SK-N-SH (cell line): Measurements from ENCODE around the gene MEGF6. TPM values are rescaled to one million over a fixed set of nuclear protein-coding genes. Genes with fewer than 3 reads are reported as not detected.

Experiments used
- CTCF ChIA-PET: fragments of 300-600, 350-600 bp; formaldehyde crosslinking; extraction: SDS; loops from one replicate; lab custom pipeline; 2021; lab: Yijun Ruan, JAX
- POLR2A ChIA-PET: fragments of 350-600 bp; sonication (Branson Sonifier 250); formaldehyde crosslinking; extraction: SDS; loops from one replicate; lab custom pipeline; 2020; ENCODE audit warnings: antibody characterized with exemption, inconsistent platforms; lab: Yijun Ruan, JAX
- DNase-seq: peaks from one replicate; pipeline ENCODE4 v3.0.0; 2012
- H2AFZ ChIP-seq: fragments of 200-600 bp; sonication (generic); 2 replicates; pipeline ENCODE4 v1.8.1; 2016; ENCODE audit warnings: antibody characterized with exemption, mild to moderate bottlenecking, low read depth
- H3F3A ChIP-seq: fragments of 200-600 bp; sonication (generic); replicated peaks from 2 replicates; pipeline ENCODE3; 2016; ENCODE audit warnings: antibody characterized with exemption, mild to moderate bottlenecking; ENCODE audit not compliant: insufficient read depth
- H3K27ac ChIP-seq, 2 experiments: fragments of 200-500 bp in 1 of 2; fragments of 200-600 bp in 1 of 2; sonication (Bioruptor generic) in 1 of 2; sonication (generic), shearing (Covaris generic) in 1 of 2; 2 replicates each; pipeline versions ENCODE4 v1.5.1 to v1.6.1; 2014 to 2016; ENCODE audit warnings: low read depth in 2 of 2, inconsistent platforms in 1 of 2, low read length in 1 of 2, mild to moderate bottlenecking in 1 of 2, mixed read lengths in 1 of 2
- H3K27me3 ChIP-seq: fragments of 200-600 bp; sonication (generic), shearing (Covaris generic); 2 replicates; pipeline ENCODE4 v1.6.1; 2016; ENCODE audit warnings: mixed run types; ENCODE audit not compliant: insufficient read depth
- H3K36me3 ChIP-seq, 2 experiments: fragments of 200-500 bp in 1 of 2; fragments of 200-600 bp in 1 of 2; sonication (Bioruptor generic) in 1 of 2; sonication (generic) in 1 of 2; replicated peaks in 1 of 2; 2 replicates each; pipeline versions ENCODE3 to v1.5.1; 2014 to 2016; ENCODE audit warnings: low read length in 1 of 2, mild to moderate bottlenecking in 1 of 2; ENCODE audit not compliant: insufficient read depth in 2 of 2, control insufficient read depth in 1 of 2
- H3K4me1 ChIP-seq, 2 experiments: fragments of 200-500 bp in 1 of 2; fragments of 200-600 bp in 1 of 2; sonication (Bioruptor generic) in 1 of 2; sonication (generic), shearing (Covaris generic) in 1 of 2; 2 replicates each; pipeline versions ENCODE4 v1.5.1 to v1.6.1; 2014 to 2016; ENCODE audit warnings: low read depth in 1 of 2, low read length in 1 of 2, mixed run types in 1 of 2; ENCODE audit not compliant: insufficient read depth in 2 of 2, control insufficient read depth in 1 of 2
- H3K4me2 ChIP-seq: fragments of 200-600 bp; sonication (generic), shearing (Covaris generic); 2 replicates; pipeline ENCODE4 v1.6.1; 2017; ENCODE audit warnings: mixed run types
- H3K4me3 ChIP-seq, 2 experiments: fragments of 200-500 bp in 1 of 2; fragments of 200-600 bp in 1 of 2; sonication (Bioruptor generic) in 1 of 2; sonication (generic), shearing (Covaris generic) in 1 of 2; 2 replicates each; pipeline versions ENCODE4 v1.5.1 to v1.8.1; 2014 to 2016; ENCODE audit warnings: low read depth in 2 of 2, inconsistent platforms in 1 of 2, low read length in 1 of 2, mild to moderate bottlenecking in 1 of 2, mixed read lengths in 1 of 2, moderate library complexity in 1 of 2
- H3K79me2 ChIP-seq: fragments of 200-600 bp; sonication (generic); 2 replicates; pipeline ENCODE4 v1.8.1; 2017; ENCODE audit warnings: mild to moderate bottlenecking; ENCODE audit not compliant: insufficient read depth
- H3K9ac ChIP-seq: fragments of 200-600 bp; sonication (generic); 2 replicates; pipeline ENCODE4 v1.6.1; 2017; ENCODE audit warnings: mixed run types
- H3K9me2 ChIP-seq: fragments of 200-600 bp; sonication (generic); 2 replicates; pipeline ENCODE4 v1.6.1; 2017; ENCODE audit warnings: mixed run types
- H3K9me3 ChIP-seq: fragments of 200-600 bp; sonication (generic); 2 replicates; pipeline ENCODE4 v1.6.1; 2017; ENCODE audit warnings: mixed run types, mild to moderate bottlenecking, moderate library complexity
- H4K20me1 ChIP-seq: fragments of 200-600 bp; sonication (generic); 2 replicates; pipeline ENCODE4 v1.6.1; 2017; ENCODE audit warnings: mild to moderate bottlenecking, mixed run types; ENCODE audit not compliant: insufficient read depth
- CHD2 ChIP-seq: fragments of 150-350 bp; IDR thresholded peaks from 2 replicates; pipeline ENCODE4 v1.6.1; 2018; ENCODE audit warnings: low read length; ENCODE audit not compliant: partially characterized antibody
- EP300 ChIP-seq, 2 experiments: IDR thresholded peaks; 2 replicates each; pipeline versions ENCODE4 v1.4.0 to v1.6.1; 2012; ENCODE audit warnings: borderline replicate concordance in 1 of 2, low read depth in 1 of 2, low read length in 1 of 2
- FOSL2 ChIP-seq: IDR thresholded peaks from 2 replicates; pipeline ENCODE4 v1.4.0; 2012; ENCODE audit warnings: low read depth, mild to moderate bottlenecking, moderate library complexity, borderline replicate concordance
- FOXJ3 ChIP-seq: sonication (generic); formaldehyde crosslinking; IDR thresholded peaks from 2 replicates; pipeline ENCODE4 v1.5.1; 2020; ENCODE audit warnings: mild to moderate bottlenecking, missing genetic modification reagents
- FOXM1 ChIP-seq: IDR thresholded peaks from 2 replicates; pipeline ENCODE4 v1.4.0; 2012; ENCODE audit warnings: low read depth, mild to moderate bottlenecking
- GATA2 ChIP-seq: sonication (generic); formaldehyde crosslinking; IDR thresholded peaks from 2 replicates; pipeline ENCODE4 v1.5.0; 2020; ENCODE audit warnings: mild to moderate bottlenecking, missing genetic modification reagents
- JUND ChIP-seq: IDR thresholded peaks from 2 replicates; pipeline ENCODE4 v1.4.0; 2012
- MEF2A ChIP-seq: IDR thresholded peaks from 2 replicates; pipeline ENCODE4 v1.4.0; 2012; ENCODE audit warnings: low read depth, borderline replicate concordance
- RAD21 ChIP-seq: IDR thresholded peaks from 2 replicates; pipeline ENCODE4 v1.6.1; 2012; ENCODE audit warnings: mild to moderate bottlenecking, low read length
- RCOR1 ChIP-seq: fragments of 150-350 bp; IDR thresholded peaks from 2 replicates; pipeline ENCODE4 v1.6.1; 2017; ENCODE audit warnings: antibody characterized with exemption, low read length
- RFX5 ChIP-seq: IDR thresholded peaks from 2 replicates; pipeline ENCODE4 v1.6.1; 2012; ENCODE audit warnings: mild to moderate bottlenecking, improper control_type of control experiment, low read length
- TEAD4 ChIP-seq: IDR thresholded peaks from 2 replicates; pipeline ENCODE4 v1.4.0; 2012; ENCODE audit warnings: mild to moderate bottlenecking, borderline replicate concordance; ENCODE audit not compliant: insufficient read depth
- WGBS: methylation state at CpG from one replicate; pipeline ENCODE4 v1.1.6; 2017; ENCODE audit warnings: low lambda C conversion rate; 5-methylcytosine and 5-hydroxymethylcytosine counted together
- polyA plus RNA-seq, 3 experiments: library from polyadenylated mRNA; depleted of rRNA; stranded (reverse); fragments of >200 nt; gene quantifications; 2 replicates each; pipeline ENCODE4 v1.2.3, GENCODE V29; 2012
- TF ChIP-seq, protein P1 (sequence below): fragments of 150-350 bp; IDR thresholded peaks from 2 replicates; pipeline ENCODE4 v1.6.1; 2016; ENCODE audit warnings: mild to moderate bottlenecking, low read depth, low read length
- TF ChIP-seq, protein P2 (sequence below): fragments of 200-600 bp; sonication (generic); IDR thresholded peaks from 2 replicates; pipeline ENCODE4 v1.6.1; 2017; ENCODE audit warnings: antibody characterized with exemption, mild to moderate bottlenecking, moderate library complexity
- TF ChIP-seq, protein P3 (sequence below): IDR thresholded peaks from 2 replicates; pipeline ENCODE4 v1.4.0; 2012; ENCODE audit warnings: low read depth, borderline replicate concordance
- TF ChIP-seq, protein P4 (sequence below): IDR thresholded peaks from 2 replicates; pipeline ENCODE4; 2012
- TF ChIP-seq, protein P5 (sequence below): IDR thresholded peaks from 2 replicates; pipeline ENCODE4 v1.4.0; 2012; ENCODE audit warnings: low read depth

MEGF6 gene
- polyA plus RNA-seq, 1 of the 3 experiments (the other 2 are of a cell fraction) = 7.6 TPM

DNA sequence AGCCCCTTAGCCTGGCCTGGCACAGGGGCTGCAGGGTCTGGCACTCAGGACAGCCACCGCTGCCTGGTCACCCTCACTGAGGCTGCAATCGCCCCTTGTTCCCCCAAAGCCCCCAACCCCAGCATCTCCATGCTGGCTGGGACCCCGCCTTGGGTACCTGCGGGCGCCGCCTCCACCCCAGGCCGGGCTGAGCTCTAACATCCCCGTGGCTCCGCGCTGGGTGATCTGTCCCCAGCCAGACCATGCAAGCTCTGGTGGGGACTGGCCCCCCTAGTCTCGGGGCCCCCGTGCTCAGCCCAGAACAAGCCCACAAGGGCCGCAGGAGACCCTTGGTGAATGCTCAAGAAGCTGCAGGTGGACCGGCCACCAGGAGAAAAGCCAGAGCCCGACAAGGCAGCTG lies 62.4 kb downstream of the MEGF6 start:
- TF ChIP-seq MEF2A (no peak), GATA2 (CRISPR knock-in tag) (no peak), FOXJ3 (CRISPR knock-in tag) (no peak), EP300 (IDR thresholded peaks at IDR 0.05; ENCODE audit: borderline replicate concordance in 1 of 2, low read depth in 1 of 2, low read length in 1 of 2) (no peak), FOSL2 (no peak), CHD2 (no peak), TEAD4 (no peak), JUND (no peak), RCOR1 (no peak)
- TF ChIP-seq, protein P1, sequence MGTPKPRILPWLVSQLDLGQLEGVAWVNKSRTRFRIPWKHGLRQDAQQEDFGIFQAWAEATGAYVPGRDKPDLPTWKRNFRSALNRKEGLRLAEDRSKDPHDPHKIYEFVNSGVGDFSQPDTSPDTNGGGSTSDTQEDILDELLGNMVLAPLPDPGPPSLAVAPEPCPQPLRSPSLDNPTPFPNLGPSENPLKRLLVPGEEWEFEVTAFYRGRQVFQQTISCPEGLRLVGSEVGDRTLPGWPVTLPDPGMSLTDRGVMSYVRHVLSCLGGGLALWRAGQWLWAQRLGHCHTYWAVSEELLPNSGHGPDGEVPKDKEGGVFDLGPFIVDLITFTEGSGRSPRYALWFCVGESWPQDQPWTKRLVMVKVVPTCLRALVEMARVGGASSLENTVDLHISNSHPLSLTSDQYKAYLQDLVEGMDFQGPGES = no peak
- TF ChIP-seq, protein P2, sequence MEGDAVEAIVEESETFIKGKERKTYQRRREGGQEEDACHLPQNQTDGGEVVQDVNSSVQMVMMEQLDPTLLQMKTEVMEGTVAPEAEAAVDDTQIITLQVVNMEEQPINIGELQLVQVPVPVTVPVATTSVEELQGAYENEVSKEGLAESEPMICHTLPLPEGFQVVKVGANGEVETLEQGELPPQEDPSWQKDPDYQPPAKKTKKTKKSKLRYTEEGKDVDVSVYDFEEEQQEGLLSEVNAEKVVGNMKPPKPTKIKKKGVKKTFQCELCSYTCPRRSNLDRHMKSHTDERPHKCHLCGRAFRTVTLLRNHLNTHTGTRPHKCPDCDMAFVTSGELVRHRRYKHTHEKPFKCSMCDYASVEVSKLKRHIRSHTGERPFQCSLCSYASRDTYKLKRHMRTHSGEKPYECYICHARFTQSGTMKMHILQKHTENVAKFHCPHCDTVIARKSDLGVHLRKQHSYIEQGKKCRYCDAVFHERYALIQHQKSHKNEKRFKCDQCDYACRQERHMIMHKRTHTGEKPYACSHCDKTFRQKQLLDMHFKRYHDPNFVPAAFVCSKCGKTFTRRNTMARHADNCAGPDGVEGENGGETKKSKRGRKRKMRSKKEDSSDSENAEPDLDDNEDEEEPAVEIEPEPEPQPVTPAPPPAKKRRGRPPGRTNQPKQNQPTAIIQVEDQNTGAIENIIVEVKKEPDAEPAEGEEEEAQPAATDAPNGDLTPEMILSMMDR = no peak
- TF ChIP-seq, protein P3, sequence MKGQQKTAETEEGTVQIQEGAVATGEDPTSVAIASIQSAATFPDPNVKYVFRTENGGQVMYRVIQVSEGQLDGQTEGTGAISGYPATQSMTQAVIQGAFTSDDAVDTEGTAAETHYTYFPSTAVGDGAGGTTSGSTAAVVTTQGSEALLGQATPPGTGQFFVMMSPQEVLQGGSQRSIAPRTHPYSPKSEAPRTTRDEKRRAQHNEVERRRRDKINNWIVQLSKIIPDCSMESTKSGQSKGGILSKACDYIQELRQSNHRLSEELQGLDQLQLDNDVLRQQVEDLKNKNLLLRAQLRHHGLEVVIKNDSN = no peak
- CTCF ChIA-PET = interaction anchor here (1.0 to 10.4 kb wide), 6 partner anchors 16 to 96 kb away, joined by 3 to 78 read pairs (median 8); no protein-coding TSS in a partner anchor
- no peaks in the 10 kb centered on the region for H3K36me3 ChIP-seq
- H2AFZ ChIP-seq = no peak overlapping the region
- no peak overlapping the region for H3K9ac ChIP-seq
- no peaks in the 10 kb centered on the region for H3K9me3 ChIP-seq
- H3K79me2 ChIP-seq = no peaks in the 10 kb centered on the region
- H3K9me2 ChIP-seq = no peaks in the 10 kb centered on the region
- peaks cover 0 to 78% of the 10 kb centered on the region in 2 experiments; a peak in 1 of 4 replicates for H3K4me1 ChIP-seq
- 20% methylated on average over 3 of the region's 15 CpGs for WGBS
- no peak for DNase-seq
- H3K27me3 ChIP-seq = no peaks in the 10 kb centered on the region
- H3K27ac ChIP-seq = no peak overlapping the region
- H4K20me1 ChIP-seq = no peaks in the 10 kb centered on the region
- no peak overlapping the region for H3K4me2 ChIP-seq
- POLR2A ChIA-PET = no interaction called here
- H3F3A ChIP-seq = no peaks in the 10 kb centered on the region
- no peak overlapping the region for H3K4me3 ChIP-seq

DNA sequence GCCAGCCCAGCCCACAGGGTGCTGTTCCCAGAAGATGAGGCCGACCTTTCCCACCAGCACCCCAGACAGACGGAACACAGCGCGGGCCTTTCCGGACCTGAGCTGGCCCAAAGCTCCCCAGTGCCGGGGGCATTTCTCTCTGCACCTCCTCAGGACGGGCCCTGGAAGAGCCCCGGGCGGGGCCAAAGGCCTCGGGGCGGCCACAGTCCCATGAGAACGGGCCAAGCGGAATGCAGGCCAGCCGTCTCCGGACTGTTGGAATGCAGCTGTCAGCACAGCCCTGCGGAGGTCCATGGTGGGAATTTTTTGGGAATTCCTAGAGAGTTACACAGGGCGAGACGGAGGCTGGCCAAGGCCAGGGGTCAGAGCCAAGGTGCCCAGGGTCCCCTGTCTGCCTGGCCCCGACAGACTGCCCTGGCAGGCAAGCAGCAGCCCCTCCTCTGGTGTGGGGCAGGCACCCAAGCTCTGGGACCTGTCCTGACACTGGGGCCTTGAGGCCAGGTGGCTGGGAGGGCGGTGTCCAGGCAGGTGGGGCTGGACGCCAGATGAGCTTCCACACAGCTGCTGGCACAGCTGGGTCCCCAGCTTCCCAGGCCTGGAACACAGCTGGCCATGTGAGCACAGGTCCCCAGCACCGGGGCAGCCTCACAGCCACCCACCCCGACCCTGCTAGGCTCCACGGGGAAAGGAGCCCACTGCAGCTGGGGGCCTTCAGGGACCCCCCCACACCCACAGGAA lies 63.0 kb downstream of the MEGF6 start:
- no peak overlapping the region for H3K9ac ChIP-seq
- DNase-seq = no peak
- no peak overlapping the region for H2AFZ ChIP-seq
- no peaks in the 10 kb centered on the region for H3K36me3 ChIP-seq
- H3K9me3 ChIP-seq = no peaks in the 10 kb centered on the region
- H3K4me2 ChIP-seq = no peak overlapping the region
- no peak overlapping the region for H3K4me3 ChIP-seq
- H3K9me2 ChIP-seq = no peaks in the 10 kb centered on the region
- peaks cover 0 to 76% of the 10 kb centered on the region in 2 experiments; a peak in 1 of 4 replicates for H3K4me1 ChIP-seq
- TF ChIP-seq TEAD4 (no peak), FOXM1 (no peak), FOXJ3 (CRISPR knock-in tag) (no peak), RAD21 (no peak), RFX5 (no peak), EP300 (IDR thresholded peaks at IDR 0.05; ENCODE audit: borderline replicate concordance in 1 of 2, low read depth in 1 of 2, low read length in 1 of 2) (no peak)
- TF ChIP-seq, protein P4, sequence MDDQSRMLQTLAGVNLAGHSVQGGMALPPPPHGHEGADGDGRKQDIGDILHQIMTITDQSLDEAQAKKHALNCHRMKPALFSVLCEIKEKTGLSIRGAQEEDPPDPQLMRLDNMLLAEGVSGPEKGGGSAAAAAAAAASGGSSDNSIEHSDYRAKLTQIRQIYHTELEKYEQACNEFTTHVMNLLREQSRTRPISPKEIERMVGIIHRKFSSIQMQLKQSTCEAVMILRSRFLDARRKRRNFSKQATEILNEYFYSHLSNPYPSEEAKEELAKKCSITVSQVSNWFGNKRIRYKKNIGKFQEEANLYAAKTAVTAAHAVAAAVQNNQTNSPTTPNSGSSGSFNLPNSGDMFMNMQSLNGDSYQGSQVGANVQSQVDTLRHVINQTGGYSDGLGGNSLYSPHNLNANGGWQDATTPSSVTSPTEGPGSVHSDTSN = no peak
- TF ChIP-seq, protein P5, sequence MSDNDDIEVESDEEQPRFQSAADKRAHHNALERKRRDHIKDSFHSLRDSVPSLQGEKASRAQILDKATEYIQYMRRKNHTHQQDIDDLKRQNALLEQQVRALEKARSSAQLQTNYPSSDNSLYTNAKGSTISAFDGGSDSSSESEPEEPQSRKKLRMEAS = no peak
- TF ChIP-seq, protein P3 = no peak
- POLR2A ChIA-PET = no interaction called here
- H3K27ac ChIP-seq = no peak overlapping the region
- no peaks in the 10 kb centered on the region for H4K20me1 ChIP-seq
- CTCF ChIA-PET = interaction anchor here (0.6 to 10.4 kb wide), 8 partner anchors 17 to 95 kb away, joined by 3 to 78 read pairs (median 4); no protein-coding TSS in a partner anchor
- H3F3A ChIP-seq = no peaks in the 10 kb centered on the region
- H3K79me2 ChIP-seq = no peaks in the 10 kb centered on the region
- 77% methylated on average over 11 of the region's 24 CpGs for WGBS
- no peaks in the 10 kb centered on the region for H3K27me3 ChIP-seq
